Transverse colon (tissue), 4 donors: ENCODE data around the gene SYT14.

Source experiments
- CTCF ChIP-seq, 5 experiments: fragments of 200-600 bp in 3 of 5; fragments of 450-650 bp in 2 of 5; sonication (generic) in 3 of 5; IDR thresholded peaks; 1 replicate in 2 of 5; 2 replicates in 3 of 5; pipeline ENCODE4 v1.5.1; 2016 to 2017; ENCODE audit warnings: antibody characterized with exemption in 5 of 5, inconsistent platforms in 3 of 5, mild to moderate bottlenecking in 2 of 5, moderate library complexity in 1 of 5
- EP300 ChIP-seq: sonication (generic); formaldehyde crosslinking; IDR thresholded peaks from one replicate; pipeline ENCODE4 v1.6.1; 2017; ENCODE audit warnings: antibody characterized with exemption, low read depth
- POLR2A ChIP-seq: fragments of 450-650 bp; IDR thresholded peaks from one replicate; pipeline ENCODE4 v1.6.1; 2016; ENCODE audit warnings: antibody characterized with exemption, mild to moderate bottlenecking, moderate library complexity
- POLR2AphosphoS5 ChIP-seq, 3 donors: sonication (generic); formaldehyde crosslinking; IDR thresholded peaks; one replicate each; pipeline ENCODE4 v1.6.1; 2016; ENCODE audit warnings: antibody characterized with exemption in 3 of 3

DNA sequence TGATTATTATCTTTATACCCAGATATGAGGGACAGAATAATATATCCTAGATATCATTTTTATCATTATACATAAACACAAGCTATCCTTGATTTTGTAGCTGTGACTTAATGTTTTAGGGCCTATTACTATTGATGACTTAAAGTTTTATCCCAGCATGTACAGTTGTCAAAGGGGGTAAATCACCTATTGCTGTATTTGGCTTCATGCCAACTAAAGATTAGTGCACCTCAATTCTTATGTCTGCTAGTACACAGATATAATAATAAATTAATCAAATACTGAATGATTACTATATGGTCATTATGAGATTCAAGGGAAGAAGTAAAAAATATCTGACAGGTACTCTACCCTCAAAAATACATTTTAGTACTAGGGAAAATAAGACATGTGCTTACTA is 84.0 kb downstream of the SYT14 start:
- TF ChIP-seq POLR2A (no peak), EP300 (no peak), CTCF (IDR thresholded peaks at IDR 0.05) (no peak), POLR2AphosphoS5 (IDR thresholded peaks at IDR 0.05) (no peak)
